Brain pericyte (primary cell): ENCODE data around the gene ZNF883.

Experiments used
- DNase-seq: peaks from one replicate; pipeline ENCODE4 v3.0.0-alpha.2; 2012; ENCODE audit warnings: low read depth, low spot score

ZNF883 gene

GRCh38 chr9:112921549-112921948, 90.4 kb downstream of the ZNF883 start:
- DNase-seq: no peak

GRCh38 chr9:112917987-112918362, 94.0 kb downstream of the ZNF883 start:
- DNase-seq: no peak

- DNase-seq: no peak
Measured at GRCh38 chr9:112917047-112917986, 94.7 kb downstream of the ZNF883 start.

DNA sequence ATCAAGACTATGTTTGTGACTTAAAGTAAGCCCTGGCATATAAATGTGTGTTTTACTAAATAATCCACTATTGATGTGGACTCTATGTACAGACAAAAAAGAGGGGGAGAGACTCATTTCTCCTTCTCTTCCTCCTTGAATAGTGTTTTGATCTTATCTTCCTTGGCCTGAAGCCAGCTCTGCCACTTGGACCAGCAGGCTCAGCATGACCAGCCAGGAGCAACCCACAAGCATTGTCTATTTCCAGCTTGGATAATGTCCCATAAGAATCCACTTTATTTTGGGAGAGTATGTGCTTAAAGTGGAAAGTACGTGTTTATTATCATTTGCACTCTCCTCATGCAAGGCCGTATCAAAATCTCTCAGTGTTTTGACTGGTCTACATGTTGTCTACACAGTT, 97.5 kb downstream of the ZNF883 start:
- no peak for DNase-seq

DNA sequence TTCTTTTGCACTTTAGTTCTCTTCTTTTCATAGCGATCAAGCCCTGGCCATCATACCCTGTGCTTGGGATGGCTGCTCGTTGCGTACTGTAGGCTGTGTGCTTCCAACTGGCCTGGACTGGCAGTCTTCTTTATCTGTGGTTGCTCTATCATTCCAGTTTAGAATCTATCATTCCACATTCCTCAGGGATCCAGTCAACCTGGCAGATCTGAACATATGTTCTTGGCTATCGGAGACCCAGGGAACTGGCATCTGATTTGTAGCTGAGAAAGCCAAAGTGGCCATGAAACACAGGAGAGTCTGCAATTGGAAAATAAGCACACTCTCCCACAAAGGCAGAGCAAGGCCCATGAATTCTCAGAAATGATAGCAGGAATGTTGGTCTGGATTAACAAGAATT, 98.7 kb downstream of the ZNF883 start:
- DNase-seq: no peak

DNA sequence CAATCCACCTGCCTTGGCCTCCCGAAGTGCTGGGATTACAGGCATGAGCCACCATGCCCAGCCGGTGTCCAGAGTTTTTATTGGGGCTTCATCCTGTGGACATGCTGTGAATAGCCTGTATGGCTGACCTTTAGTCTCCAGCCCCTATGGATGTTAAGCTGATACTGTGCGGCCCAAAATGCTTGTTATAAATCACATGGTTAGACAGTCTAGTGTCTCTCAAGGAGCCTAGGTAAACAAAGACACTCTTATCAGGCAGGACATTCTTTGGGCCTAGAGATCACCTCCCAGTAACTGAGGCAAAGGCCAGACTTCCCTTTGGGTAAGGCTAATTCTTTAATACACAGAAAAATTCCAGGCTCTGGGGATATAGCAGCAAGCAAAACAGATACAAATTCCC, 99.4 kb downstream of the ZNF883 start:
- DNase-seq: no peak

GRCh38 chr9:112911736-112912135, 100.3 kb downstream of the ZNF883 start:
- no peak for DNase-seq
